SK-N-SH treated with all-trans-retinoic acid at 6 μM for 48 hours (cell line): ENCODE results near the gene LSR.

Source experiments
- CSDC2 ChIP-seq: fragments of 250-450 bp; sonication (Bioruptor Pico); IDR thresholded peaks from 2 replicates; pipeline ENCODE4 v1.5.0; 2020; ENCODE audit warnings: mild to moderate bottlenecking, moderate library complexity
- RARB ChIP-seq: fragments of 250-450 bp; sonication (Bioruptor Pico); IDR thresholded peaks from 2 replicates; pipeline ENCODE4 v1.8.0; 2021; ENCODE audit warnings: mild to moderate bottlenecking, moderate library complexity
- ZC3H10 ChIP-seq: fragments of 250-450 bp; sonication (Bioruptor Pico); IDR thresholded peaks from 2 replicates; pipeline ENCODE4 v1.5.1; 2021; ENCODE audit warnings: mild to moderate bottlenecking, moderate library complexity
- TF ChIP-seq, protein P1 (sequence below): fragments of 250-450 bp; sonication (Bioruptor Pico); IDR thresholded peaks from 2 replicates; pipeline ENCODE4 v1.8.0; 2020; ENCODE audit warnings: mild to moderate bottlenecking, moderate library complexity, borderline replicate concordance

DNA sequence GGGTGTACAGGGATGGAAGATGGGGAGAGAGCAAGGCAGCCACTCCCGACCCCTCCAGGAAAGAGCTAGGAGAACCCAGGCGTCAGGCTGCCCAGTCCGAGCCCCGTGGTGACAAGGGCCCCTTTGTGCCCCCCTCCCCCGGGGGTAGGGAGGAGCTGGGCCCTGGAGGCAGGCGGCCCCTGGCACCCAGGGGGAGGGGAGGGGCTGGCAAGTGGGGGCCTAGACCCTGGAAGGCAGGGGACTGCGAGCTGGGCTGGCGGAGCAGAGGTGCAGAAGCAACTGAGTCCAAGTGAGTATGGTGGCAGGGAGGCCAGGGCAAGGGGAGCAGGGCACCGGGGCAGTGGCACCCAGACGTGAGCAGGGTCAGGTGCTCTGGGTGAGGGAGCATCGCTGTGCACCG is 43.1 kb downstream of the LSR start, which contains the start of gene MAG:
- TF ChIP-seq RARB, result no peak
- TF ChIP-seq CSDC2 (CRISPR knock-in tag), result no peak
- TF ChIP-seq, protein P1, sequence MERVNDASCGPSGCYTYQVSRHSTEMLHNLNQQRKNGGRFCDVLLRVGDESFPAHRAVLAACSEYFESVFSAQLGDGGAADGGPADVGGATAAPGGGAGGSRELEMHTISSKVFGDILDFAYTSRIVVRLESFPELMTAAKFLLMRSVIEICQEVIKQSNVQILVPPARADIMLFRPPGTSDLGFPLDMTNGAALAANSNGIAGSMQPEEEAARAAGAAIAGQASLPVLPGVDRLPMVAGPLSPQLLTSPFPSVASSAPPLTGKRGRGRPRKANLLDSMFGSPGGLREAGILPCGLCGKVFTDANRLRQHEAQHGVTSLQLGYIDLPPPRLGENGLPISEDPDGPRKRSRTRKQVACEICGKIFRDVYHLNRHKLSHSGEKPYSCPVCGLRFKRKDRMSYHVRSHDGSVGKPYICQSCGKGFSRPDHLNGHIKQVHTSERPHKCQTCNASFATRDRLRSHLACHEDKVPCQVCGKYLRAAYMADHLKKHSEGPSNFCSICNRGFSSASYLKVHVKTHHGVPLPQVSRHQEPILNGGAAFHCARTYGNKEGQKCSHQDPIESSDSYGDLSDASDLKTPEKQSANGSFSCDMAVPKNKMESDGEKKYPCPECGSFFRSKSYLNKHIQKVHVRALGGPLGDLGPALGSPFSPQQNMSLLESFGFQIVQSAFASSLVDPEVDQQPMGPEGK (CRISPR knock-in tag), result no peak
- TF ChIP-seq ZC3H10 (CRISPR knock-in tag), result no peak
